ENCODE measurements around the gene RARA. TPM values are rescaled to one million over a fixed set of nuclear protein-coding genes. Genes with fewer than 3 reads are reported as not detected.
"Not testable (repeated sequence)": the region's sequence is repeated elsewhere in the genome, so short reads cannot be mapped to it uniquely, and the experiment has no call there.

The RARA gene
- polyA plus RNA-seq, 3 donors, result 7.8 to 54.3 (median 44.0) TPM

DNA sequence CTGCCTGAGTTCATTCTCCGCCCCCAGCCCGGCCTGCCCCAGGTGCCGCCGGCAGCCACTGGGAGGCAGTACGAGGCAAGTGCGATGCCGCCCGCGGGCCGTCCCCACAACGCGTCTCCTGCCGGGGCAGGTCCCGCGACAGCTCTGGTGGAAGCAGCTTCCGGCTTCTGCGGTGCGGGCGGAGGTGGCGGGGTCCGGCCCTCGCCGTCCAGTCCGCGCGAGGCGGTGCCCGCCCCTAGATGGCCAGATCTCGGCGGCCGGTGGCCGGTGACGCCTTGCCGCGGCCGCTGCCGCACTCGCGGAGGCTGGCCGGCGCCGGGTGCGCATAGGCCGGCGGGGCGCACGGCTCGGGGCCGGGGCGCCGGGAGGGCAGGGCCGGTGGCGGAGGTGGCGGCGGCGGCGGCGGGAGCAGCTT lies 53.7 kb downstream of the RARA start:
- H3K27ac ChIP-seq (ENCODE audit: low read depth, low read length), result no peak overlapping the region
- 1% methylated on average over 29 to 56 of the region's 58 CpGs for WGBS, 3 donors

DNA sequence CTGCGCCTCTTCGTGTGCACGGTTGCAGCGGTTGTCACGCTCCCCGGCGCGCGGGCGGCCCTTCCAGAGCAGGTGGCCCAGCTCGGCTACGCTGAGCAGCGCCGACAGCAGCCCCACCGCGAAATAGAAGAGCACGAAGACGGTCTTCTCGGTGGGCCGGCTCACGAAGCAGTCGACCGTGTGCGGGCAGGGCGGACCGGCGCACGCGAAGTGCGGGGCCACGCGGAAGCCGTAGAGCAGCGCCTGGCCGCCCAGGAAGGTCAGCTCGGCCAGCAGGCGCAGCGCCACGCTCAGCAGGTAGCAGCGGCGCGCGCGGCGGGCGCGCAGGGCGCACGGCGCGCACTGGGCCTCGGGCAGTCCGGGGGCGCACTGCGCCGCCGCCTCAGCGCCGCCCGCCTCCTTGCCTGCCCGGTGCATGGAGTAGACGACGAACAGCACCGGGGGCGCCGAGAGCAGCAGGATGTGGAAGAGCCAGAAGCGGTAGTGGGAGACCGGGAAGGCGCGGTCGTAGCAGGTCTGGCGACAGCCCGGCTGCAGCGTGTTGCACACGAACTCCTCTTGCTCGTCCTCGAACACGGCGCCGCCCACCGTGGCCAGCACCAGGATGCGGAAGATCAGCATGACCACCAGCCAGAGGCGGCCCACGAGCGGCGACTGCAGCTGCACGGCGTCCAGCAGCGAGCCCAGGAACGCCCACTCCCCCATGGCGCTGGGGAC lies 54.3 kb downstream of the RARA start:
- WGBS, 3 donors, result 2 to 3% (median 3%) methylated on average over 82 to 91 of the region's 91 CpGs
- no peak overlapping the region for H3K27ac ChIP-seq (ENCODE audit: low read depth, low read length)

DNA sequence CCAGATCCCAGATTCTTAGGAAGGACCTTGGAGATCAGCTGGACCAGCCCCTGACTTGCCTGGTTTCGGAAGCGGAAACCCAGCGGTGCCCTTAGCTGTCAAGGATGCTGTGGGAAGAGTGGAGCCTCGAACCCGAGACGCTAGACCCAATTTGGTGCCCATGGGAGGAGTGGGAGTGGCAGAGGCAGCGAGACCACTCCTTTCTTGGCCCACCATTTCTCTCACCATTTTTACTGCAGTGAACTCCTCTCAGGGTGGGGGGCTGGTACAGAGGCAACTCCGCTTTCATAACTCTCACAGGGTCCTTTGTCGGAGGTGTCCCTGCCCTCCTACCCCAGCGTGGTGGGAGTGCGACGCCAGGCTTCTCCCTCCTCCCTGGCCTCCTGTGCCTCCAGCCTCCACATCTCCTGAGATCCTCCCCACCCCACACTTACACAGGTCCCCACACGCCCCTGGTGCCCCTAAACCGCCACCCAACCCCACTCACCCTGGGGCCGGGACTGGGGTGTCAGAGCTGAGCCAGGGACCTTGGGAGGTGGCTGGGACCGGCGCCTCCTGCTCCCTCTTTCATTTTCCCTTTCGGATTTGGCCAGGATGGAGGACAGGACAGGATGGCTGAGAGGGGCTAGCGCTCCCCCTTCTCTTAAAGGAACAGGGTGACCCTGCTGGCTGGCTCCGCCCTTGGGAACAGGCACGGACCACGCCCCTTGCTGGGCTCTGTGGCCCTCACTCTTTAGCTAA lies 55.3 kb downstream of the RARA start, which contains the start of gene GJD3:
TSS of gene GJD3 (minus strand) at position 617 of the 741 bp plus-strand sequence. CDS start 922 bp downstream, outside the sequence.
- H3K27ac ChIP-seq (ENCODE audit: low read depth, low read length), result no peak within 1 kb of the TSS
- 58 to 66% (median 59%) methylated on average over 22 of the region's 22 CpGs for WGBS, 3 donors

DNA sequence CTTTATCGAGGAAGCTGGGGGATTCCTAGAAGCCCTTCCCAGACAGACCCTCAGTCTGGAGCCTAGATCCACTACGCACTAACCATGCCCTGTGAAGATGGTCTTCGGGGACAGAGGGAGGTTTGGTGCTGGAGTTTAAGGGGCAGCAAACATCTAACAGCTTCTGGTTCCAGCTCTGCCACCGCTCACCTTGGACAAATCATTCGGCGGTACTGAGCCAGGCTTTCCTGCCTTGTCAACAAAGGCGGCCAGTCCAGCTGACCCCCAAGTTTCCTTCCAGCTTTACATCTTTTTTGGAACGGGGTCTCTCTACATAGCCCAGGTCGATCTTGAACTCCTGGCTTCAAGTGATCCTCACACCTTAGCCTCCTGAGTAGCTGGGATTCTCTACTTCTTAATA lies 55.9 kb downstream of the RARA start:
- H3K27ac ChIP-seq (ENCODE audit: low read depth, low read length), result no peak overlapping the region
- 83 to 88% (median 86%) methylated on average over 9 of the region's 9 CpGs for WGBS, 3 donors

DNA sequence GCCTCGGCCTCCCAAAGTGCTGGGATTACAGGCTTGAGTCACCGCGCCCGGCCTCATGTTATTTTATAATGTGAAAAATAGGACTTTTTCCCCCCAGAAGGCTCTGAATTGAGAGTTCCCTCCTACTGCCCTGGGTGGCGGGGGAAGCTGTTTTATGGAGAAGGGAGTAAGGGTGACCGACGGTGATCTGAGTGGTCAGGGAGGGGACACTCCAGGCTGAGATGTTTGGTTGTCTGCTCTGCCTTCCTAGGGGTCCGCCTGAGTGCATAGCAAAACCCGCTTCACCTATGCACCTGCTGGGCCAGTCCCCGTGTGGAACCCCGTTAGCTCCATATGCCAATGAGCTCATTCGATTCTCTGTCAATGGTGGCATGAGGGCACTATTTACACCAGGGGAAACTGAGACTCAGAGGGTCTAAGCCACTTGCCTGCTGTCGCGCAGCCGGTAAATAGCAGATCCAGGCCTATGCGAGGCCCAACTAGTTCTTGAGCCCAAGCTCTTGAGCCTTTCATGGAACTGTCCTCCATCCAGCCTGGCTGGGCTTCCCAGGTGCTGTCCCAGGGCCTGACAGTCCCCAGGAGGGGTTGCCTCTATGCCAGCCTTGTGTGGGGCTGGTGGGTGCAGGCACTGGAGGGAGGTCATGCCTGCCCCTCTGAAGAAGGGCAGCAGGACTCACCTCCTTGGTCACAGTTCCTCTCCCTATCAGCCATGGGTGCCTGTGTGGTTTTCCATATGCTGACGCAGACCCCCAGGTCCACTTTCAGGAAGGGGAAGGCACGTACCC lies 57.3 kb downstream of the RARA start:
- H3K27ac ChIP-seq (ENCODE audit: low read depth, low read length), result no peak overlapping the region
- WGBS, 3 donors, result 92 to 97% (median 95%) methylated on average over 17 to 18 of the region's 18 CpGs

DNA sequence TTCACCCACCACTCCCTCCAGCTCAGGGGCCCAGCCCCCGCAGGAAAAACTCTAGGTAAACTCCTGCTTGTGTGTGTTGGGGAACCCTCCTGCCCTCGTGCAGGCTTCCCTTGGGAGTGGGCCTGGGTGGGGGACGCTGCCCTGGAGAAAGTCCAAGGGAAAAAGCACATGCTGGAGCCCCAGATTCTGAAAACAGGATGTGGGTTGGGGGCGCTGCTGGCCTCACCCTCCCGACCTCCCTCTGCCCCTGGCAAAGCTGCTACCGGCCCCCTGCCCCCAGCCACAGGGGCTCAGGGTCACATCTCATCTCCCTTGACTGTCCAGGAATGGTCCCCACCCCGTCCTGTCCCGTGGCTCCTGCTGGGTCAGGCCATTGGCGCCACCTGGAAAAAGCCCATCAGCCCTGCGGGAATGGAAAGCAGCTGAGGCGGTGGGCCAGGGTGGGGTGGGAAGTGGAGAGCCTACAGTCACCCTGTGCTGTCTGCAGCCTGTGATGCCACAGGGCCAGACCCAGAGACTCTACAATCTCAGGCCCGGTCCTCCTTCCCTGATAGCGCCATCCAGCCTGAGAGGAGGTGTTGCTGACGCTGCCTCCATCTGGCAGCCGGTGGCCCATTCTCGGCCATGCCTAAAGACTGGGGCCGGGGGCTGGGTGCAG lies 58.0 kb downstream of the RARA start:
- H3K27ac ChIP-seq (ENCODE audit: low read depth, low read length), result no peak overlapping the region
- WGBS, 3 donors, result 72 to 75% (median 74%) methylated on average over 17 of the region's 17 CpGs

DNA sequence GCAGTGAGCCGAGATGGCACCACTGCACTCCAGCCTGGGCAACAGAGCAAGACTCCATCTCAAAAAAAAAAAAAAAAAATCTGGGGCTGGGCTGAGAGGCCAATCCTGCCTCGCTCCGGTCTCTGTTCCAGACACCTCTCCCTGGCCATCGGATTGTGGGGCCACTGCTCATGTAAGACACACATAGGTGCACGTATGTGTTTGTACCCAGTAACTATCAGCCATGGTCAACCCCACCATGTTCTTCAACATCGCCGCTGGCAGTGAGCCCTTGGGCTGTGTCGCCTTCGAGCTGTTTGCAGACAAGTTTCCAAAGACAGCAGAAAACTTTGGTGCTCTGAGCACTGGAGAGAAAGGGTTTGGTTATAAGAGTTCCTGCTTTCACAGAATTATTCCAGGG lies 58.7 kb downstream of the RARA start:
- 95 to 96% (median 96%) methylated on average over 8 to 9 of the region's 9 CpGs for WGBS, 3 donors
- H3K27ac ChIP-seq (ENCODE audit: low read depth, low read length), result not testable (repeated sequence)

DNA sequence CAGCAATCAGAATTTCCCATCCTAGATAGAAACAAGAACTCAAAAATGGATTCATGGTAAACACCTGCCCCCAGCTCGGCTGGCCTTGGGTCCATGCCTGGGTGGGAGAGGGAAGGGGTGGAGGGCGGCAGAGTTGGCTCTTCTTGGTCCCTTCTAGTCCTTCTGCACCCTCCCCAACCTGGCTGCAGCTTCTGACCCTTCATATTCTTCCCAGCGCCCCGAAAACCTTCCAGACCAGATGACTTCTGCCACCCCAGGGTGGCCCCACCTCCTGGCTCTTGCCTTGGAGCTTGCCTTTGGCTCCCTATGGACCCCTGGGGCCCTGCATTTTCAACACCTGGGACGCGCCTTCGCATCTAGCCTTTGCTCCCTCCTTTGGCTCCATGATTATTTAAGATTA lies 60.9 kb downstream of the RARA start:
- H3K27ac ChIP-seq (ENCODE audit: low read depth, low read length), result no peak overlapping the region
- 90 to 91% (median 90%) methylated on average over 7 of the region's 7 CpGs for whole genome bisulfite sequencing, 3 donors

DNA sequence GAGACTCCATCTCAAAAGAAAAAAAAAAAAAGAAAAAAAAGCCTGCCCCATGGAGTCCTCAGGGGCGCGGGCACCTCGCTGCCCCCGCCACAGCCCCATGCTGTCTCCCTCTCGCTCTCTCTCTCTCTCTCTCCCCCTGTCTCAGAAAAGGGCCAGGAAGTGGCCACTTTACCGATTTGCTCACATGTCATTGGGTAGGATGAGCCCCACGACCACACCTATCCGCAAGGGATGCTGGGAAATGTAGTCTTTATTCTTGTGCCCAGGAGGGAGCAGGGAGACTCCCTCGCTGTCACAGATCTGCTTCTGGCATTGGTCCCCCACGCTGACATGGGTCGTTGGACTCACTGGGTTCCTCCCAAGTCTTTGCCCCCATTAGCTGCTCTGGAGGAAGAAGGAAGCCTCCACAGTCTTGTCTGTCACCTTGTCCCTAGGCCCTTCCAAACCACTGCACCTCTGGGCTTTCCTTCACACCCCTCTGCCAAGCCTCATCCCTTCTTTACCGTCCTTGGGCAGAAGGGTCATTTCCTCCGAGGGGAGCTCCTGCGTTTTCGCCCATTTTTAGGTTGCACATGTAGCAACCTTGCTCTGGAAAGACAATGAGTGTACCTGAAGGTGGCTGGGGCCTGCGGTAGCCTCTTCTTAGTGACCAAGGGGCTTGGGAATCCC lies 62.4 kb downstream of the RARA start:
- H3K27ac ChIP-seq (ENCODE audit: low read depth, low read length), result no peak overlapping the region
- 81 to 88% (median 83%) methylated on average over 16 of the region's 16 CpGs for WGBS, 3 donors

DNA sequence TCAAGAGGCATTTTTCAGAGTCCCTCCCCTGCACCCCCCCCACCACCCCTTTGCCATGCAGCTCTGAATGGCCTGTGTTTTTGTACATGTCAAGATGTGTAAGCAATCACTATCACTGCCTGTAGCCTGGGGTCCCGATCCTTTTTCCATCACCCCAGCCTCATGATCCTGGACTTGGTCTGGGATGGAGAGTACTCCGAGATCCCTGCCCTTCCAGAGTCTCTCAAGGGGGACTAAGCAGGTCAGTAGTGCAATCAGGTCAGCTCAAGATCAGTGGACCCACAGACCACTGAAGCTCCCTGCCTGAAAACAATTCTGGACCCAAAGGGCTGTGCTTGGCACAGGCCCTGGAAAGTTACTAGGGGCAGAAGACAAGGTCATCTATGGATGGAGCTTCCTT lies 63.1 kb downstream of the RARA start:
- H3K27ac ChIP-seq (ENCODE audit: low read depth, low read length), result no peak overlapping the region
- 93 to 98% (median 95%) methylated on average over 2 of the region's 2 CpGs for WGBS, 3 donors

DNA sequence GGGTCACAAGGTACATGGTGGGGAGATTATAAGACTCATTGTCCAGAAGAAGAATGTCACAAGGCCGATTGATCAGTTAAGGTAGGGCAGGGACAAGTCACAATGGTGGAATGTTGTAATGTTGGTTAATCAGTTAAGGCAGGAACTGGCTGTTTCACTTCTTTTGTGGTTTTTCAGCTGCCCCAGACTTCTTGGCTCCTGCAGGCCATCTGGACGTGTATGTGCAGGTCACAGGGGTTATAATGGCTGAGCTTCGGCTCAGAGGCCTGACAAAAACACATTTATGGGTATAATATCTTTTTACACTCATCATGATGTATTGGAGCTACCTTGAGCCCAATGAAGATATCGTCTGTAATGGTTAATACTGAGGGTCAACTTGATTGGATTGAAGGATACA lies 63.7 kb downstream of the RARA start:
- H3K27ac ChIP-seq (ENCODE audit: low read depth, low read length), result not testable (repeated sequence)
- 52 to 59% (median 58%) methylated on average over 4 of the region's 4 CpGs for WGBS, 3 donors

DNA sequence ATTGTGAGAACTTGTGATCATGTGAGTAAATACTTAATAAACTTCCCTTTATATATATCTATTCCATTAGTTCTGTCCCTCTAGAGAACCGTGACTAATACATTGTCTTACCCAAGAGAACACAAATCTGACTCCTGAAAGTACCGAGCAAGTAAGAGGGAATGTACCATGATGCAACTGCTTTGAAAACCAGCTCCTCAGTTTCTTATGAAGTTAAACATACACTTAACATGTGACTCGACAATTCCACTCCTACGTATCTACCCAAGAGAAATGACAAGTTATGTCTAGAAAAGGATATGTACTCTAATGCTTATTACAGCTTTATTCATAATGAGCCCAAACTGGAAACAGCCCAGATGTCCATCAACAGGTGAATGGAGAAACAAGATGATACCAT lies 64.3 kb downstream of the RARA start:
- 68 to 83% (median 74%) methylated on average over 4 of the region's 4 CpGs for WGBS, 3 donors
- no peak overlapping the region for H3K27ac ChIP-seq (ENCODE audit: low read depth, low read length)

DNA sequence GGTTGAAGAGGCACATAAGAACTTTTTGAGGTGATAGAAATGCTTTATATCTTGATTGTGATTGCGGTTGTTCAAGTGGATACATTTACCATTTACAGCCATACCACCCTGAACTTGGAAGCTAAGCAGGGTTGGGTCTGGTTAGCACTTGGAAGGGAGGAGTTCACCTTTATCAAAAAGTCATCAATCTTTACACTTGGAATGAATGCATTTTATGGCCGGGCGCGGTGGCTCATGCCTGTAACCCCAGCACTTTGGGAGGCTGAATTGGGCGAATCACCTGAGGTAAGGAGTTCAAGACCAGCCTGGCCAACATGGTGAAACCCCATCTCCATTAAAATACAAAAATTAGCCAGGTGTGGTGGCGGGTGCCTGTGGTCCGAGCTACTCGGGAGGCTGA lies 65.0 kb downstream of the RARA start:
- 81 to 84% (median 83%) methylated on average over 8 of the region's 8 CpGs for WGBS, 3 donors
- H3K27ac ChIP-seq (ENCODE audit: low read depth, low read length), result no peak overlapping the region

DNA sequence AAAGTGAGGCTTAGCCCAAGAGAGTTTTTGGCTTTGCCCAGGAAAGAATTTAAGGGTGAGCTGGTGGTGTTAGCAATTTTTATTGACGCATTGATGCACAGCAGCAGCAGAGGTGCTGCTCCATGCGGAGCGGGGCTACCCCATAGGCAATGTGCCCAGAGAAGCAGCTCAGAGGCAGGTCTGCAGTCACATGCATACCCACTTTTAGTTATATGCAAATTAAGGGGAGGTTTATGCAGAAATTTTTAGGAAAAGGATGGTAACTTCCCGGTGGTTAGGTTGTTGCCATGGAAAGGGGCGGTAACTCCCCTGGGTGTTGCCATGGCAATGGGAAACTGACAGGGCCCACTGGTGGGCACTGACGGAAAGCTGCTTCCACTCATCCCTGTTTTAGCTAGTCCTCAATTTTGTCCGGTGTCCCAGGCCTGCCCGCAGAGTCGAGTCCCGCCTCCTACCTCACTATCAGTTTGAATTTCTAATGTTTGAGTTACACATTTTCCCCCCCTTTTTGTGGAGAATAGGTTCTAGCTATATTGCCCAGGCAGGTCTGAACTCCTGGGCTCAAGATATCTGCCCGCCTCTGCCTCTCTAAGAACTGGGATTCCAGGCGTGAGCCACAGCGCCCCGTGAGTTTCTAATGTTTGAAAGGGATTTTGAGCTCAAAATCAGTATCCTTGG lies 66.0 kb downstream of the RARA start:
- H3K27ac ChIP-seq (ENCODE audit: low read depth, low read length), result no peak overlapping the region
- 81 to 90% (median 89%) methylated on average over 14 of the region's 14 CpGs for WGBS, 3 donors

DNA sequence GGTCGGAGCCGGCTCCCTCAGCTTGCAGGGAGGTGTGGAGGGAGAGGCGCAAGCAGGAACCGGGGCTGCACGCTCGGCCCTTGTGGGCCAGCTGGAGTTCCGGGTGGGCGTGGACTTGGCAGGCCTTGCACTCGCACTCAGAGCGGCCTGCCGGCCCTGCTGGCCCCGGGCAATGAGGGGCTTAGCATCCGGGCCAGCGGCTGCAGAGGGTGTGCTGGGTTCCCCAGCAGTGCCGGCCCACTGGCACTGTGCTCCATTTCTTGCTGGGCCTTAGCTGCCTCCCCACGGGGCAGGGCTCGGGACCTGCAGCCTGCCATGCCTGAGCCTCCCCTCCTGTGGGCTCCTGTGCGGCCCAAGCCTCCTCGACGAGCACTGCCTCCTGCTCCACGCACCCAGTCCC lies 66.8 kb downstream of the RARA start:
- H3K27ac ChIP-seq (ENCODE audit: low read depth, low read length), result not testable (repeated sequence)
- WGBS, 3 donors, result 81 to 87% (median 83%) methylated on average over 18 to 21 of the region's 21 CpGs

DNA sequence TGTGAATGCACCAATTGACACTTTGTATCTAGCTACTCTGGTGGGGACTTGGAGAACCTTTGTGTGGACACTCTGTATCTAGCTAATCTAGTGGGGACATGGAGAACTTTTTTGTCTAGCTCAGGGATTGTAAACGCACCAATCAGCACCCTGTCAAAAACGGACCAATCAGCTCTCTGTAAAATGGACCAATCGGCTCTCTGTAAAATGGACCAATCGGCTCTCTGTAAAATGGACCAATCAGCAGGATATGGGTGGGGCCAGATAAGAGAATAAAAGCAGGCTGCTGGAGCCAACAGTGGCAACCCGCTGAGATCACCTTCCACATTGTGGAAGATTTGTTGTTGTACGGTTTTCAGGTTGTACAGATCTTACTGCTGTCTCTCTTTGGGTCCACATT lies 67.6 kb downstream of the RARA start:
- not testable (repeated sequence) for H3K27ac ChIP-seq (ENCODE audit: low read depth, low read length)
- 78 to 84% (median 82%) methylated on average over 6 of the region's 6 CpGs for WGBS, 3 donors

DNA sequence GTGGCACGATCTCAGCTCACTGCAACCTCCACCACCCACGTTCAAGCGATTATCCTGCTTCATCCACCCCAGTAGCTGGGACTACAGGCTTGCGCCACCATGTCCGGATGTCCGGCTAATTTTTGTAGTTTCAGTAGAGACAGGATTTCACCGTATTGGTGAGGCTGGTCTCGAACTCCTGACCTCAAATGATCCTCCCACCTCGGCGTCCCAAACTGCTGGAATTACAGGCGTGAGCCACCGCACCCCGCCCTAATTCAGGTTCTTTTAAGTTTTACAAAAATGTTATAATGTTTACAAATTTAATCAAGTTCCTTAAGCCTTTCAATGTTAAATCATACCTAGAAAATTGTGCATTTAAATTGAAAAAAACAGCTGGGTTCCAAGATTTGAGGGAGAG lies 68.9 kb downstream of the RARA start:
- 83 to 89% (median 88%) methylated on average over 13 of the region's 13 CpGs for WGBS, 3 donors
- no peak overlapping the region for H3K27ac ChIP-seq (ENCODE audit: low read depth, low read length)

DNA sequence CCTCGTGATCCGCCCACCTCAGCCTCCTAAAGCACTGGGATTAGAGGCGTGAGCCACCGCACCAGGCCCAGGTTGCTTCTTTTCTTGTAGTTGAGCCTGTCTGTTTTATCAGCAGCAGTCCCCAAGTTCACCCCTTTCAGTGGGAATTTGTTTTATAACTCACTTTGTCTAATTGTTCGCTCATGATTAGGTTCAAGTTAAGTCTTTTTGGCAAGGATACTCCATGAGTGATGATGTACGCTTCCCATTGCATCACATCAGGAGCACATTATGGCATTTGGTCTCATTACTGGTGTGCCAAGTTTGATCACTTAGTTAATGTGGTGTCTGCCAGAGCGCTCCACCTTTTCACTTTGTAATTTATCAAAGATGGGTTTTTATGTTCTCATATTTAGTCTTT lies 70.0 kb downstream of the RARA start:
- no peak overlapping the region for H3K27ac ChIP-seq (ENCODE audit: low read depth, low read length)
- 81 to 91% (median 87%) methylated on average over 7 of the region's 7 CpGs for WGBS, 3 donors
